Stimulated activated CD8-positive, alpha-beta memory T cell treated with anti-CD3 and anti-CD28 coated beads, Interleukin-4, amount 100 ng/mL, for 48 hours (primary cell): ENCODE data around the gene NELFB.

Source experiments
- DNase-seq: peaks from one replicate; pipeline ENCODE4 v3.0.0-alpha.2; 2020

NELFB gene

GRCh38 chr9:137317021-137317717, 62.0 kb downstream of the NELFB start:
- no peak for DNase-seq

GRCh38 chr9:137317718-137318511, 62.8 kb downstream of the NELFB start:
- DNase-seq = no peak

GRCh38 chr9:137318602-137319001, 63.5 kb downstream of the NELFB start:
- no peak for DNase-seq

GRCh38 chr9:137319011-137319738, 64.0 kb downstream of the NELFB start:
- DNase-seq = no peak

- no peak for DNase-seq
Observed at GRCh38 chr9:137319739-137320551, 64.8 kb downstream of the NELFB start.

DNA sequence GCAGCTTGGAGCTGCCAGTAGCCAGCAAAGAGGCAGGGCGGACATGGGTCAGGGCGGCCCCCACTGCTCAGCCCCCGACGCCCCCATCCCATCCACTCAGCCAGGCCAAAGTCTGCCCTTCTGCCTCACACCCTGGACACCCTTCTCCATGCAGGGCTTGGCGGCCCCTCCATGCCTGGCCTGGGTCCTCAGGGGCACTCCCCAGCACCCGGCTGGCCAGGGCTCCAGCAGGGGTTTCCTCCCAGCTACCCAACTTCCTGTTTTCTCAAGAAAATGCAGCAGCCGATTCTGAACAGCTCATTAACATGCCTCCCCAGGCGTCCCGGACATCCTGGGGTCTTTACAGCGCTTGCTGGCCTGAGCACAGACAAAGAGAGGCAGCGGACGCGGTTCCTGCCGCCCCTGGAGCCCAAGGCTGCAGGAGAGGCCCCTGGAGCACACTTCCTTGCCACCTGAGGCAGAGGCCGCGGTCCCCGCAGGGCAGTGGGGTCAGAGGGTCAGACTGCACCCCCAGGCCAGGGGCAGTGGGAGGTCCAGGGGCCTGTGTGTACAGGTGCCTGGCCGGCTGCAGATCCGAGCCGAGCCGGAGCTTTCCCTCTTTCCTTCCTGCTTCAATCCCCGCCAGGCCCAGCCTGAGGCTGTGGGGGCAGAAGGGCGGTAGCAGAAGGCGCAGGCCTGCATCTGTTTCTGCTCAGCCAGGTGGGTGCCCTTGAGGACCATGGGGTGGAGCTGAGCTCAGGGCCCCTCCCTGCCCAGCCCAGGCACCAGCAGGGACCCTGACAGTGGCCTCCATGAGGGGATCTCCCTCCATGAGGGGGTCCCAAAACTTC, 65.6 kb downstream of the NELFB start:
- no peak for DNase-seq

- DNase-seq = no peak
Observed at GRCh38 chr9:137321726-137322361, 66.7 kb downstream of the NELFB start.
